Daoy (cell line): ENCODE measurements around the gene USP24. TPM values are rescaled to one million over a fixed set of nuclear protein-coding genes. Genes with fewer than 3 reads are reported as not detected.

Experiments used
- DNase-seq: peaks from one replicate; pipeline ENCODE4 v3.0.0-alpha.2; 2015; ENCODE audit warnings: low read depth
- total RNA-seq: library from RNA; depleted of rRNA; stranded (reverse); fragments of >200 nt; shearing (Covaris generic); gene quantifications from 2 replicates; pipeline ENCODE4 v1.2.3, GENCODE V29; 2014

The USP24 gene
- total RNA-seq, 1 experiment from 2014 or later: 19.7 TPM

DNA sequence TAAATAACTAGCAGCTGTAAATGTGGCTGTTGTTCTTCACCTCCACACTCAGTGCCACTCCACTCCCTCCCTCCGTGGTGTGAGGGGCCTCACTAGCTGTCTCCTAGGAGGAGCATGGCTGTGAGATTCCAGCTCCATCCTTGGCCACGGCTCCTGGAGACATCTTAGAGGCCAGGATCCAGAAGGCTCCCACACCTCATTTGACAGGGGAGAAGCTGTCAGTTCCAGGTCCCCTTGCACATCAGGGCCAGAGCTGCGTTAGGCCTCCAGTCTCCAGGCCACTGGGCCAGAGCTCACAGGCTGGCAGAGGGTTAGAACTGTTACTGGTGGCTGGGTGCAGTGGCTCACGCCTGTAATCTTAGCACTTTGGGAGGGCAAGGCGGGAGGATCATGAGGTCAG lies 160.8 kb downstream of the USP24 start:
- no peak for DNase-seq

DNA sequence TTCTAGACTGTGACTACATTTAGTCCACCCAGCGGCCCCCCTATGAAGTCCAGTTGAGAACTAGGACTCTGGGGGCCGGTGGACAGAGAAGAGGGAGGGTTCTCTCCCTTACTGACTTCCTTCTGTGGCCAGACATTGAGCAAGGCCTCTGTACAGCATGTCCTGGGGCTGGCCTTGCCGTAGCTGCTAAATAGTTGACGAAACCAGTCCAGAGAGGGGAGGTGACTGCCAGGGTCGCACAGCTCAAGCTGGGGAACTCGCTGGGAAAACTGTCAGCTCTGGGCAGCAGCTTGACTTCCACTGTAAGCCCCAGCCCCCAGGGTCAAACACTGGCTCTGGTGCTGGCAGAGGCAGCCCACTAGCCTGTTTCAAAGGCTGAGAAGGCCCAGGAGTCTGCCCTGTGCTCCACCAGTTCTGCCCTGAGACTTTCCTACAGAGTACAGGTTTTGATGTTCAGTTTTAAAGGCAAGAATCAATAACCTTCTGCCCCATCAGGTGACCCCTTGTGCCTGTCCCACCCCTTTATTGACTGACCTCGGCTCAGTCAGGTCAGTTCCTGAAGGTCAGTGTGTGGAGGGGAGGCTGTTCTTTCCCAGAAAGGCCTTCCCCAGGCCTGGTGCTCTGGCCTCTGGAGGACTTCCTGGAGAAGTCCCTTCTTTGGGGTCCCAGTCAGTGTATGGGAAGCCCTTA lies 161.8 kb downstream of the USP24 start:
- DNase-seq: no peak

DNA sequence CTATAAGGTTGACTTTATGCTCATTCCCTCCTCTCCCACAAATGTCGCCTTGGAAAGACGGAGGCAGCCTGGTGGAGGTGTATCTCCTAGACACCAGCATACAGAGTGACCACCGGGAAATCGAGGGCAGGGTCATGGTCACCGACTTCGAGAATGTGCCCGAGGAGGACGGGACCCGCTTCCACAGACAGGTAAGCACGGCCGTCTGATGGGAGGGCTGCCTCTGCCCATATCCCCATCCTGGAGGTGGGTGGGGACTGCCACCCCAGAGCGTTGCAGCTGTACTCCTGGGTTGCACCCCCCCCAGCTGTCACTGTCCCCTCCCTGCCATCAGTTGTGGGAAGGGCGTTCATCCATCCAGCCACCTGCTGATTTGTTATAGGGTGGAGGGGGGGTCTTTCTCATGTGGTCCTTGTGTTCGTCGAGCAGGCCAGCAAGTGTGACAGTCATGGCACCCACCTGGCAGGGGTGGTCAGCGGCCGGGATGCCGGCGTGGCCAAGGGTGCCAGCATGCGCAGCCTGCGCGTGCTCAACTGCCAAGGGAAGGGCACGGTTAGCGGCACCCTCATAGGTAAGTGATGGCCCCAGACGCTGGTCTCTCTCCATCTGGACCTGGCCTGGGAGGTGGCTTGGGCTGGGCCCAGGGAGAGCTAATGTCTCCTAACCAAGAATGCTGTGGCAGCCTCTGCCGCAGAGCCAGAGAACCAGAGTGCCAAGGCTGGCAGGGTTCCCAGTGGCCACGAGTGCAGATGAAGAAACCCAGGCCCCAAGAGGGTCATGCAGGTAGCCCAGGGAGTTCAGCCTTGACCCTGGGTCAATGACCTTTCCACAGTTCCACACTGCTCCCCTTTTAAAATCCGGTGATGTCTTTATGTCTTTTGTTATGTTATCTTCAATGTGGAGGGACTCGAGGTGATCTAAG lies 162.7 kb downstream of the USP24 start:
- peak; percentile 0 for DNase-seq

DNA sequence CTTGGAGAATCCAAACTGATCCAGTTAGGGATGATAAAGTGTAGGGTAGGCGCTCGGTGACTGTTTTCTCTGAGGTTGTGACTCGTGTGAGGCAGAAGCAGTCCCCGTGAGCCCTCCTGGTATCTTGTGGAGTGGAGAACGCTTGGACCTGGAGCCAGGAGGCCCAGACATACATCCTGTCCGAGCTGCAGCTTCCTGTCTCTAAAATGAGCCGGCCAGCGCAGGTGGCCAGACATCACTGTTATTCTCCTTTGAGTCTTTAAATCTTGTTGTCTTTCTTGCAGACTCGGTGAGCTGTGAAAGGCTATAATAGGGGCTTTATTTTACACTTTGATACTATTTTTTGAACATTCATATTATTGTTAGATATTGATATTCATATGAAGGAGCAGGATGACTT lies 163.5 kb downstream of the USP24 start:
- peak; percentile 0 for DNase-seq

DNA sequence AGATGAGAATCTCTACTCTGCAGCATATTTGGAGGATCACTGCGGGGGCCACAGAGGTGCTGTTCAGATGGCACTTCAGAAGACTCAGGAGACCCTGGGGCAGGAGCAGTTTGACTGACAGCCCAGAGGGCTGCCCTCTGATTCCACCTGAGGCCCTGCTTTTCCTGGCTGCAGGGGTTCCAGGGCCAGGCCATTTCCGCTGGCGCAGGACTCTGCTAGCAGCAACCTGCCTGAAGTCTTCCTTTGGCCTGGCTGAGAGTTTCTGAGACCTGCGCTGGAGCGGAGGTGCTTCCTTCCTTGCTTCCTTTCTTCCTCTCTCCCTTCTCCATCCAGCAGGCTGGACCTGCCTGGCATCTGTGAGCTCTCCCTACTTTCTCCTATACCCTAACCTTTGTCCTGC lies 164.0 kb downstream of the USP24 start:
- peak; percentile 1 for DNase-seq

DNA sequence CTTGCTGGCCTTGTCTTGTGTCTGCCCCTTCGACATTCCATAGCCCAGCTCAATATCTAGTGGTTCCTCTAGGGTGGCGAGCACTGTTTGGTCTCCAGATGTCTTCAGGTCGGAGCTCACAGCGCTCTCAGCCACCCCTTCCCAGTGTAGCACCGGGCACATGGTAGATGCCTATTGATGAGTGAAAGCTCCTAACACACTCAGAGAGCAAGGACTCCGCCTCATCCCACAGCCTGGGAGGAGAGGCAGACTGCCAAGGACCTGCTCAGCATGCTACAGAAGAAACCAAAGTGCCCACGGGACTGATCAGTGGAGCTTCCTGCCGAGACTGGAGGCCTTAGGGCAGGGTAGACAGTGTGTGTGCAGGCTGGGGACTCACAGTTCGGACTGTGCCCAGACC lies 164.9 kb downstream of the USP24 start:
- DNase-seq: peak; percentile 37

DNA sequence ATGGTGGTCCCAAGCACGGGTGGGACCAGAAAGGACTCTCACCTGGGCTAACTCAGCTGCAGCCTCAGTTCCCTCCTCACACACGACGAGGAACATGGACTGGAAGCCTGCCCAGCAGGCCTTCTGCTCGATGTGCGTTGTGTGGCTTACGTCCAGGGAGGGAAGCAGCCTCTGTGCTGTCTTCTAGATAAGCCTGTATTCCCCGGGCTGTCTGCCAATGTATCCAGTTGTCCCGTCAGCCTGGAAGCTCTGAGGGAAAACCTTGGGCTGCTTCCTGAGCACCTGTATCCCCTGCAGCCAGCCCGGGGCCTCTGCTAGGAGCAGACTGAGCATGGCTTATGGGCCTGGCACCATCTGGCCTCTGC lies 165.3 kb downstream of the USP24 start:
- DNase-seq: no peak

DNA sequence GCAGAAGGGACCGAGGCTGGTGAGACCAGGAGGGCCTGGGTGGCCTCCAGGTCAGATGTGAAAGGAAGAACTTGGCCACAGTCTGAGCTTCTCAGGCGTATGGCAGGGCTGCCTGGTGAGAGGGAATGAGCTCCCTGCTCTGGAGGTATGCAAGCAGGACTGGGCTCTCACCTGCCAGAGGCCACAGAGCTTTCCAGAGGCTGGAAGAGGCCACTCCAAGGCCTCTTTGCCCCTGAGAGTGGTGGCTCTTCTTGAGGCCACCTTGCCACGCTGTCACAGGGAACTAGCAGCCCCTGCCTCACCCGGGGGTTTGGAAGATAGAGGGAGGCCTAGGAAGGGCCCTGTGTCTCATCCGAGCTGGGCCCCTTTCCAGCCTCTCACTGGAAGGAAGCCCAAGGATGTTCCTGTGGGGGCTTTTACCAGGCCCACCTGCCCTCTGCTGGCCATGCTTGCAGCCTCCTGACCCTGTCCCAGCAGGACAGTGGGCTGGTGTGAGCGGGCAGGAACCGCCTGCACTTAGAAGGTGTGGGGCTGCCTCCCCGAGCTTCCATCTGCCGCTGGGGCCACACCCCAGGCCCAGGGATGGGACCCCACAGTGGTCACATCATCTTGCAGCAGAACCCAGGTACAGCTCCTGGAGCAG lies 165.8 kb downstream of the USP24 start:
- DNase-seq: no peak

DNA sequence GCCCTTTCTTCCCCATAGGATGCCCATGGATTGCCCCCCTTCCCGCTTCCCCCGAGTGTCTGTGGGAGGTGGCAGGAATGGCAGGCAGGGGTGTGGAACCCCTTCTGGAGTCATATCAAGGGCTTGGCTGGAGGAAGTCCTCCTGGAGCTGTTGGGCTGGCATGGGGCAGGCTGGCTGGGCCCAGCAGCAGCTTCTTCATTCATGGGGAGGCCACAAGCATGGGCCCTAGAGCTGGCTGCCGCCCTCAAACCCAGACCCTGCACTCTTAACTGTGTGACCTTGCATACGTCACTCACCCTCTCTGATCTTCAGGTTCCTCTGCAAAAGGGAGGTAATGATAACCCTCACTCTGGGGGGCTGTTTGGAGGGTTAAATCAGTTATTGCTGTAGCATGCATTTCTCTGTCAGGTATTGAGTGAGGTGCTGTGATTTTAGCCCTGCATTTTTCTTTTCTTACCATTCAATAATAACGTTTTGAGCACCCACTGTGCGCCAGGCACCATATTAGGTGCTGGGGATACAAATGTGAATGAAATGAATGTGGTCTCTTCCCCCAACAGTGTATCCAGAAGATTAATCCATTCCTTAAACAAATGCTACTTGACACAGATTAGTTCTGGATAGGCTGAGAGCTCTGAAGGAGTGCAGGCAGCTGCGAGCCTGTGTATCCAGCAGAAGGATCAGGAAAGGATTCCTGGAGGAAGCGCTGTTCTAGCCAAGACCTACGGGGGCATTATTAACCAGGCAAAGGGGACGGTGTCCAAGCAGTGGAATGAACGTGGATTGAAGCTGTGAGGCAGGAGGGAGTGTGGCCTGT lies 166.5 kb downstream of the USP24 start:
- DNase-seq: no peak

DNA sequence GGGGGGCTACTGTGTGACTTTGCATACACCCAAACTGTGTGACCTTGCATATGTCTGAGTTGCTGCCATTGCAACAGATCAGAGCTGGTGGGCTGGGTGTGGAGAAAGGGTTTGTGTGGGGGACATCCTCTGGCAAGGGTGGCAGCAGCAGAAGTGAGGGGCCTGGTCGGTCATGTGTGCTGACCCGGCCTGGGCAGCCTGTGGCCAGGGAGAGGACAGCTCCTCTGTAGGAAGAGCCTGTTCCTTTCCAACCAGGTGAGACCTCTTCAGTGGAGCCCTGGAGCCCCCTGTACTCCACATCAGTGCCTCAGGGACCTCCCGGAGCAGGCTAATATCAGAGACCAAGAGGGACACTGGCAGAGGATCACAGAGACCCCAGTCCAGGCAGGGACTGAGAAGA lies 167.6 kb downstream of the USP24 start:
- no peak for DNase-seq

DNA sequence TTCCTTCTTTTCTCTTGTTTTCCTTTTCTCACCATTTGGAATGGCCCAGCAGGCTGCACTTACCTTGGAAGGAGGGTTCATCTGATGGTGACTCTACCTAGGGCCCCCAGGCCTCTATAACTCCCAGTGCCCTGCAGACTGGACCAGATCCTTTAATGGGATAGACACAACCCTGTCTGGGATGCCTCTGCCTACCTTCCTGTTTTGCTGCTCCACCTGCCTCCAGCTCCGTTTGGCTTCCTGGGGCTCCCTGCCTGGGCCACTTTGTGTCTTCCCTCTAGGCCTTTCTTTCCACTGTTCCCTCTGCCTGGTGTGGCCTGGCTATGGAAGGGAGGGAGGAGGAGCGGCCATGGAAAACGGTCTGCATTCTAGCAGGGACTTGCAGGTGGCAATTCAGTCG lies 168.3 kb downstream of the USP24 start:
- DNase-seq: no peak

DNA sequence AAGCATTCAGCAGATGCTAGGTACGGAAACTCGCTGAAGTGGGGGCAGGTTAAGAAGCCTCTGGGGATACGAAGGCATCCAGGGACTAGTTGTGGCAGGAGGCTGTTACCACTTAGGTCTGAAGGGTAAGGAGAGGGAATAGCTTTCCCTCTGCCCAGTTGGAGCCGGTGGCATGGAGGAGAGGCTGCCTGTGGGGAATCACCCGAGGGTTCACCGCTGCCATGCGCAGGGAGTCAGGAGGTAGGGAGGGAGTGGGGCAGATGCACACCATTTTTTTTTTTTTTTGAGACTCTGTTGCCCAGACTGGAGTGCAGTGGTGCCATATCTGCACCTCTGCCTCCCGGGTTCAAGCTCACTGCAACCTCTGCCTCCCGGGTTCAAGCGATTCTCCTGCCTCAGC lies 169.7 kb downstream of the USP24 start:
- no peak for DNase-seq

DNA sequence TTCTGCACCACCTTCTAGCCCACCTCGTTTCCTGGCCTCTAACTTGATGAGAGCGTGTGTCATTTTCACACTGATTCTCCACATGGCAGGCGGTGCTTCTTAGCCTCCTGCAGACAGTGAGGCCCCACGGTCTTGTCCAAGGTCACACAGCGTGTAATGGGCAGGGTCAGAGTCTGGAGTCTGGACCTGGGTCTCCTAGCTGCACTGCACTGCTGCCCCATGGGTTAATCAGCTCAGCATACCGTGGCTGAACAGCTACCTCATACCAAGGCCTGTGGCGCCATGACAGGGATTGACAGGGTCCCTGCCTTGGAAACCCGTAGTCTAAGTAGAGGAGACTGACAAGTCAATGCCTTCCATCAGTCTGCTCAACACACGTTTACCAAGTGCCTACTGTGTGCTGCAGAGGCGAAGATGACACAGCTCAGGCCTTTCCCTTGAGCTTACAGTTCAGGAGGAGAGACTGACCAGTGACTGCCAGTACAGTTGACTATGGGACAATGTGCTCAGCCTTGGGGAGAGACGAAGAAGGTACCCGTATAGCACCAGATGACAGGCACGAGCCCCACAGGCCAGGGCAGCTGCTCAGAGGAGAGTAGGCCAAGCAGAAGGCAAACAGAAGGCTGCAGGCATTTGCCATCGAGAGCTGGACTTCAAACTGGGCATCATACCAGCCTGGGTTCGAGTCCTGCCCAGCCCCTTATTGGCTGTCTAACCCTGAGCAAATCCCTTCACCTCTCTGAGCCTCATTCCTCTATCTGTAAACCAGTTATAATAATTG lies 170.4 kb downstream of the USP24 start:
- no peak for DNase-seq

DNA sequence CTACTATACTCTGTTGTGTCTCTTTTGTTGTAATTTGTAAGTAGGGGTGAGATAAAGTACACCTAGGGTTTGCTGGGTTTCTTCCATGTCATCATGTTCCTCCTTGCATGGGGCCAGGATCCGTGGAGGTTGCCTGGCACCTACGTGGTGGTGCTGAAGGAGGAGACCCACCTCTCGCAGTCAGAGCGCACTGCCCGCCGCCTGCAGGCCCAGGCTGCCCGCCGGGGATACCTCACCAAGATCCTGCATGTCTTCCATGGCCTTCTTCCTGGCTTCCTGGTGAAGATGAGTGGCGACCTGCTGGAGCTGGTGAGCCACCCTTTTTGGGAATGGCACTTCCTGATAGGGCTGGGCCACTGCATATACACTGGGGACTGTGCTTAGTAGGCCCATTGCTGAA lies 171.4 kb downstream of the USP24 start:
- DNase-seq: no peak

DNA sequence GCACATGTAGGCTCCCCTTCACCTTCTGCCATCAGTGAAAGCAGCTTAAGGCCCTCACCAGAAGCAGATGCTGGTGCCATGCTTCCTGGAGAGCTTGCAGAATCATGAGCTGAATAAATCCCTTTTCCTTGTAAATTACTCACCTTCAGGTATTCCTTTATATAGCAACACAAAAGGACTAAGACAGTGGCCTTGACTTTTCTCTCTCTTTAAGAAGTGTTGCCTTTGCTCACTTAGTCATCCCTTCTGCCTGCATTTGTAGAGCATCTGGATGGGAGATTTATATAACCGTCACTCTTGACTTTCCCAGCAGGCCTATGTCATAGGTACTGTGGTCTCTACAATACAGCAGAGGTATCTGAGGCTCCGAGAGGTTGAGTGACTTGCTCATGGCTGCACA lies 172.2 kb downstream of the USP24 start:
- no peak for DNase-seq

DNA sequence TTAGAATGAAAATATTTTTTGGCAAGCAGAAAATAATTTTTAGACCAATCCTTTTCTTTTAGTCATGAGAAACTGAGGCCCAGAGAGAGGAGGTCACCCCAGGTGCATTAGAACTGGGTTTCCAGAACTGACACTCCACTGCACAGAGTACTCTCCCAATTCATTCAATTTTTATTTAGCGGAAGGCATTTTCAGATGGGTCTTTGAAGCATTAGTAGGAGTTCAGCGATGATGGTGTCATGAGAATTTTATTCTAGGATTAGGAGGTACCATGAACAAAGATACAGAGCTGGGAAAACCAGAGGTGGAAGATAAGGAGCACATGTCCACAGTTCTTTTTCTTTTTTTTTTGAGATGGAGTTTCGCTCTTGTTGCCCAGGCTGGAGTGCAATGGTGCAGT lies 173.6 kb downstream of the USP24 start:
- DNase-seq: no peak

DNA sequence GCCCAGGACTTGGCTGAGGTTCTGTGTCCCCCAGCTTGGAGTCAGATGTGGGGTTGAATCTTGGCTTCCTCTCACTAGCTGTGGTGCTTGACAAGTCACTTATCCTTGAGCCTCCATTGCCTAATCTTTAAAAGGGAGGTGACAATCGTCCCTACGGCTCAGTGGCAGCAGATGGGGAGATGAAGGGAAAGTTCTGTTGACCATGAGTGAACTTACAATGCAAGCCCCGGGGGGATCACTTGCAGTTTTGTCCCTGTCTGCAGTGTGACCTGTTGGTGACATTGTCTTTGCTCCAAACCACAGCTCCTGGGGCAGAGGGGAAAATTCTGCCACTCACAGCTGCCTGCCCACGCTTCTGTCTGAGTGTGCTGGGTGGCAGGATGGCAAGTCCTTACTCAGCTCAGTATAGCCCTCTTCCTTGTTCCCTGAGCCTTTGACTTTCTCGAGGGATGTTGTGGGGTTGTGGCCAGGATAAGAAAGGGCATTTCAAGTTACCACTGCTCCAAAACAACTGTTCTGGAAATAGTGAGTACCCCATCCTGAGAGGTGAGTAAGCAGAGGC lies 174.2 kb downstream of the USP24 start:
- no peak for DNase-seq

DNA sequence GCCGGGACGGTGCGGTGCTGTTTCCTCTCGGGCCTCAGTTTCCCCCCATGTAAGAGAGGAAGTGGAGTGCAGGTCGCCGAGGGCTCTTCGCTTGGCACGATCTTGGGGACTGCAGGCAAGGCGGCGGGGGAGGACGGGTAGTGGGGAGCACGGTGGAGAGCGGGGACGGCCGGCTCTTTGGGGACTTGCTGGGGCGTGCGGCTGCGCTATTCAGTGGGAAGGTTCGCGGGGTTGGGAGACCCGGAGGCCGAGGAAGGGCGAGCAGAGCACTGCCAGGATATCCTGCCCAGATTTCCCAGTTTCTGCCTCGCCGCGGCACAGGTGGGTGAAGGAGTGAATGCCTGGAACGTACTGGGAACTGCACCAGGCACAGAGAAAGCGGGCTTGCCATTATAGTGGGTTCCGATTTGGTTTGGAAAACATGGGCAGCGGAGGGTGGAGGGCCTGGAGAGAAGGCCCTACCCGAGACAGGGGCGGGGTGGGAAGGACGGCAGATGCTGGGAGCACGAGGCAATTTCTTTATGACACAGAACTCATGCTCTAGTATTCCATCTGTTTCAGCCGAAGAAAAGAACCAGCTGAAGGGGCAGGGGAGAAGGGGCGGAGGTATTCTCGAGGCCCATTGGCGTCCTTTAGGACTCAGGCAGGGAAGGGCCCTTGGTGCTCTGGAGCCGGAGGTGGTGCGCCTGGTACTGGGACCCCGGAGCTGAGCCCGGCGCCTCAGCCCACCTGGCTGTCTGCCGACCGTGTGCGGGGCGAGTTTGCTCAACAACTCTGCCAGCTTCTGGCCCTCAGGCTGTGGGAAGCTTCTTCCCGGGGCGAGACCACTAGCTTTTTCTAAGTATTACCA lies 174.9 kb downstream of the USP24 start:
- no peak for DNase-seq

DNA sequence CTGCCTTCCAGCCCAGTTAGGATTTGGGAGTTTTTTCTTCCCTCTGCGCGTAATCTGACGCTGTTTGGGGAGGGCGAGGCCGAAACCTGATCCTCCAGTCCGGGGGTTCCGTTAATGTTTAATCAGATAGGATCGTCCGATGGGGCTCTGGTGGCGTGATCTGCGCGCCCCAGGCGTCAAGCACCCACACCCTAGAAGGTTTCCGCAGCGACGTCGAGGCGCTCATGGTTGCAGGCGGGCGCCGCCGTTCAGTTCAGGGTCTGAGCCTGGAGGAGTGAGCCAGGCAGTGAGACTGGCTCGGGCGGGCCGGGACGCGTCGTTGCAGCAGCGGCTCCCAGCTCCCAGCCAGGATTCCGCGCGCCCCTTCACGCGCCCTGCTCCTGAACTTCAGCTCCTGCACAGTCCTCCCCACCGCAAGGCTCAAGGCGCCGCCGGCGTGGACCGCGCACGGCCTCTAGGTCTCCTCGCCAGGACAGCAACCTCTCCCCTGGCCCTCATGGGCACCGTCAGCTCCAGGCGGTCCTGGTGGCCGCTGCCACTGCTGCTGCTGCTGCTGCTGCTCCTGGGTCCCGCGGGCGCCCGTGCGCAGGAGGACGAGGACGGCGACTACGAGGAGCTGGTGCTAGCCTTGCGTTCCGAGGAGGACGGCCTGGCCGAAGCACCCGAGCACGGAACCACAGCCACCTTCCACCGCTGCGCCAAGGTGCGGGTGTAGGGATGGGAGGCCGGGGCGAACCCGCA lies 175.7 kb downstream of the USP24 start, which contains the start of gene PCSK9:
PCSK9 (plus strand) TSS at position 207 of the 741 bp plus-strand sequence; CDS start at position 497, 290 bp downstream.
- DNase-seq: peak; percentile 34
